ENCODE results near the gene MYO5B. TPM values are rescaled to one million over a fixed set of nuclear protein-coding genes. Genes with fewer than 3 reads are reported as not detected.

The MYO5B gene
- total RNA-seq, 4 donors from 2014 or later: 1.2 to 2.2 (median 1.3) TPM

GRCh38 chr18:50143886-50144285 lies 51.1 kb downstream of the MYO5B start:
- no peak for TF ChIP-seq CTCF (IDR thresholded peaks at IDR 0.05; ENCODE audit: low read depth)

- no peak for TF ChIP-seq CTCF (IDR thresholded peaks at IDR 0.05; ENCODE audit: low read depth)
Observed at GRCh38 chr18:50143294-50143693, 51.7 kb downstream of the MYO5B start.

GRCh38 chr18:50142441-50143120 lies 52.4 kb downstream of the MYO5B start:
- no peak for TF ChIP-seq CTCF (IDR thresholded peaks at IDR 0.05; ENCODE audit: low read depth)

GRCh38 chr18:50138181-50139064 lies 56.5 kb downstream of the MYO5B start:
- TF ChIP-seq CTCF (IDR thresholded peaks at IDR 0.05; ENCODE audit: low read depth): no peak

- no peak for TF ChIP-seq CTCF (IDR thresholded peaks at IDR 0.05; ENCODE audit: low read depth)
Observed at GRCh38 chr18:50135903-50136302, 59.0 kb downstream of the MYO5B start.

- no peak for TF ChIP-seq CTCF (IDR thresholded peaks at IDR 0.05; ENCODE audit: low read depth)
Observed at GRCh38 chr18:50133526-50133925, 61.4 kb downstream of the MYO5B start.

GRCh38 chr18:50131591-50131990 lies 63.4 kb downstream of the MYO5B start:
- TF ChIP-seq CTCF (IDR thresholded peaks at IDR 0.05; ENCODE audit: low read depth): no peak

All from subcutaneous adipose tissue (tissue), 4 donors.